HepG2 (cell line): Measurements from ENCODE around the gene SLC16A5. TPM values are rescaled to one million over a fixed set of nuclear protein-coding genes. Genes with fewer than 3 reads are reported as not detected.

ENCODE experiments used
- ATM ChIP-seq: fragments of 450-650 bp; IDR thresholded peaks from 2 replicates; pipeline ENCODE4 v1.7.1; 2017; ENCODE audit warnings: mild to moderate bottlenecking, borderline replicate concordance
- CEBPB ChIP-seq: IDR thresholded peaks from 2 replicates; pipeline ENCODE4 v1.6.1; 2011; ENCODE audit warnings: low read depth, low read length, improper control_type of control experiment, borderline replicate concordance
- CREBL2 ChIP-seq: sonication (generic); formaldehyde crosslinking; IDR thresholded peaks from 2 replicates; pipeline ENCODE4 v1.8.1; 2023; ENCODE audit warnings: missing genetic modification reagents, mild to moderate bottlenecking, borderline replicate concordance
- DRAP1 ChIP-seq: IDR thresholded peaks from 2 replicates; pipeline ENCODE4 v1.6.1; 2016; ENCODE audit warnings: missing genetic modification reagents, missing compliant biosample characterization
- ELF1 ChIP-seq: sonication (generic); formaldehyde crosslinking; IDR thresholded peaks from 2 replicates; pipeline ENCODE4 v1.4.0; 2020; ENCODE audit warnings: missing genetic modification reagents
- FOXP4 ChIP-seq: sonication (generic); formaldehyde crosslinking; IDR thresholded peaks from 2 replicates; pipeline ENCODE4 v1.4.0; 2020; ENCODE audit warnings: missing genetic modification reagents
- GATAD2A ChIP-seq: IDR thresholded peaks from 2 replicates; pipeline ENCODE4 v1.6.1; 2016
- GFI1 ChIP-seq: sonication (generic); formaldehyde crosslinking; IDR thresholded peaks from 2 replicates; pipeline ENCODE4 v1.5.0; 2020; ENCODE audit warnings: missing genetic modification reagents, mild to moderate bottlenecking, borderline replicate concordance
- HMG20A ChIP-seq: IDR thresholded peaks from 2 replicates; pipeline ENCODE4 v1.6.1; 2016; ENCODE audit warnings: borderline replicate concordance
- IRF2 ChIP-seq: IDR thresholded peaks from 2 replicates; pipeline ENCODE4 v1.6.1; 2018; ENCODE audit warnings: missing genetic modification reagents, missing compliant biosample characterization
- KDM2A ChIP-seq: sonication (generic); formaldehyde crosslinking; IDR thresholded peaks from 2 replicates; pipeline ENCODE4 v1.4.0; 2020; ENCODE audit warnings: low read depth, missing genetic modification reagents, borderline replicate concordance
- MXD3 ChIP-seq: IDR thresholded peaks from 2 replicates; pipeline ENCODE4 v1.6.1; 2016; ENCODE audit warnings: mild to moderate bottlenecking, missing biosample characterization, missing genetic modification reagents
- NFYC ChIP-seq: IDR thresholded peaks from 2 replicates; pipeline ENCODE4 v1.6.1; 2016; ENCODE audit warnings: missing genetic modification reagents, missing compliant biosample characterization
- RXRB ChIP-seq: IDR thresholded peaks from 2 replicates; pipeline ENCODE4 v1.6.1; 2016; ENCODE audit warnings: borderline replicate concordance, missing genetic modification reagents, missing compliant biosample characterization
- THRA ChIP-seq: sonication (generic); formaldehyde crosslinking; IDR thresholded peaks from 2 replicates; pipeline ENCODE4 v1.4.0; 2020; ENCODE audit warnings: missing genetic modification reagents, borderline replicate concordance
- TOE1 ChIP-seq: sonication (generic); formaldehyde crosslinking; IDR thresholded peaks from 2 replicates; pipeline ENCODE4 v1.4.0; 2020; ENCODE audit warnings: mild to moderate bottlenecking, missing genetic modification reagents
- YEATS4 ChIP-seq: sonication (generic); formaldehyde crosslinking; IDR thresholded peaks from 2 replicates; pipeline ENCODE4 v1.4.0; 2020; ENCODE audit warnings: missing genetic modification reagents, borderline replicate concordance
- ZNF12 ChIP-seq: sonication (generic); formaldehyde crosslinking; IDR thresholded peaks from 2 replicates; pipeline ENCODE4 v1.5.0; 2020; ENCODE audit warnings: missing genetic modification reagents
- ZNF143 ChIP-seq: sonication (generic); formaldehyde crosslinking; IDR thresholded peaks from 2 replicates; pipeline ENCODE4 v1.4.0; 2020; ENCODE audit warnings: missing genetic modification reagents
- ZNF292 ChIP-seq: sonication (generic); formaldehyde crosslinking; IDR thresholded peaks from 2 replicates; pipeline ENCODE4 v1.8.1; 2022; ENCODE audit warnings: mild to moderate bottlenecking, low read depth, missing genetic modification reagents, borderline replicate concordance
- ZNF343 ChIP-seq: sonication (generic); formaldehyde crosslinking; IDR thresholded peaks from 2 replicates; pipeline ENCODE4 v1.4.0; 2020; ENCODE audit warnings: mild to moderate bottlenecking, missing genetic modification reagents
- ZNF552 ChIP-seq: sonication (generic); formaldehyde crosslinking; IDR thresholded peaks from 2 replicates; pipeline ENCODE4 v1.9.0; 2022; ENCODE audit warnings: missing genetic modification reagents, mild to moderate bottlenecking, borderline replicate concordance
- ZNF563 ChIP-seq: sonication (generic); formaldehyde crosslinking; IDR thresholded peaks from 2 replicates; pipeline ENCODE4 v1.8.0; 2022; ENCODE audit warnings: mild to moderate bottlenecking, moderate library complexity, missing genetic modification reagents
- ZNF770 ChIP-seq: sonication (generic); formaldehyde crosslinking; IDR thresholded peaks from 2 replicates; pipeline ENCODE4 v1.5.0; 2020; ENCODE audit warnings: mild to moderate bottlenecking, missing genetic modification reagents
- ZSCAN12 ChIP-seq: sonication (generic); formaldehyde crosslinking; IDR thresholded peaks from 2 replicates; pipeline ENCODE4 v1.9.0; 2021; ENCODE audit warnings: mild to moderate bottlenecking, missing genetic modification reagents
- polyA plus RNA-seq, 8 experiments: library from polyadenylated mRNA; depleted of rRNA in 3 of 8; stranded (reverse) in 7 of 8; unstranded in 1 of 8; fragments of >200 nt; fragmentation: Illumina TruSeq in 4 of 8; extraction: Trizol in 4 of 8; gene quantifications; 2 replicates each; pipeline versions ENCODE4 v1.2.1 to v1.2.3, GENCODE V29; 2011 to 2016; ENCODE audit warnings: low read depth in 4 of 8, missing spikeins in 1 of 8, mixed read lengths in 1 of 8; ENCODE audit not compliant: insufficient read depth in 1 of 8
- total RNA-seq, 5 experiments: library from RNA; depleted of rRNA; stranded (reverse); fragments of >200 nt; fragmentation: Illumina TruSeq; extraction: Trizol; gene quantifications; 2 replicates each; pipeline ENCODE4 v1.2.3, GENCODE V29; 2016; ENCODE audit warnings: low read depth in 1 of 5

The SLC16A5 gene
- total and polyA plus RNA-seq, 2 of the 13 experiments (the other 11 are each of a cell fraction or from before 2014, with no cell fraction given): 0.69 to 5.6 TPM

- TF ChIP-seq ZNF292 (CRISPR knock-in tag) (peak; percentile 95), FOXP4 (peak; percentile 74), ZNF12 (CRISPR knock-in tag) (no peak), RXRB (CRISPR knock-in tag) (peak; percentile 94), CEBPB (peak; percentile 76), MXD3 (CRISPR knock-in tag) (0 out of 2 replicates have a peak, but pooled peaks have one; percentile 38), NFYC (CRISPR knock-in tag) (0 out of 2 replicates have a peak, but pooled peaks have one; percentile 9), CREBL2 (CRISPR knock-in tag) (no peak), DRAP1 (CRISPR knock-in tag) (peak; percentile 52), ZNF770 (peak; percentile 70; the same call in 1 of the 2 replicates), ATM (no peak), HMG20A (CRISPR knock-in tag) (peak; percentile 60; the same call in 1 of the 2 replicates), ZSCAN12 (no peak), ZNF563 (CRISPR knock-in tag) (peak; percentile 50; the same call in 1 of the 2 replicates), YEATS4 (CRISPR knock-in tag) (peak; percentile 38; the same call in 1 of the 2 replicates), KDM2A (CRISPR knock-in tag) (peak; percentile 73), GATAD2A (peak; percentile 90), ZNF143 (no peak), GFI1 (0 out of 2 replicates have a peak, but pooled peaks have one; percentile 49), ELF1 (CRISPR knock-in tag) (0 out of 2 replicates have a peak, but pooled peaks have one; percentile 26), TOE1 (CRISPR knock-in tag) (no peak), ZNF552 (no peak), THRA (CRISPR knock-in tag) (peak; percentile 21), IRF2 (CRISPR knock-in tag) (0 out of 2 replicates have a peak, but pooled peaks have one; percentile 54), ZNF343 (CRISPR knock-in tag) (peak; percentile 39; the same call in 1 of the 2 replicates)
These were observed 10.7 kb upstream of the SLC16A5 start (continued) for GRCh38 chr17:75077072-75077495.
